Measurements from ENCODE around the gene TMEM74B.

TMEM74B gene

DNA sequence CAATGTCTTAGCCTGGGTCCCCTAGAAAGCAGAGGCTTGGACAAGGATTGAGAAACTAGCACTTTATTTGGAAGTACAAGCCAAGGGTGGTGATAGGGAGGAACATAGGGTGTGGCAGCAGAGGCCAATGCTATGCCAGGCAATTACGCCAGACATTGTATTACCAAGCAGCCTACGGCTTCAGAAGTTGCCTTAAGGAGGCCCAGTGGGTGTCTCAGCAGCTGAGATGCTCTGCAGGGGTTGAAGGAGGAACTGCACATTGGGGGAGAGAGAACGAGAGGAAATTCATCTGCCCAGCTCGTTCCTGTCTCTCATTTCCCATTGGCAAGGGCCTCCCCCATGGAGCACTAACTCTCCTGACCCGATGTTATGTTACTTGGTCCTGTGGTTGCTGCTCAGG is 19.3 kb upstream of the TMEM74B start:
- no peaks in the 10 kb centered on the region for H3K36me3 ChIP-seq (ENCODE audit: control insufficient read depth in 4 of 4, insufficient read depth in 4 of 4, low read length in 3 of 4)
- H3K27ac ChIP-seq (ENCODE audit: insufficient read depth in 1 of 2, low read depth in 1 of 2, low read length in 2 of 2, poor library complexity in 1 of 2, severe bottlenecking in 2 of 2): no peak overlapping the region
- peaks cover 0 to 3% (median 0%) of the 10 kb centered on the region in 5 experiments for H3K27me3 ChIP-seq (replicated peaks in 2 of 5; ENCODE audit: control insufficient read depth in 4 of 5, insufficient read depth in 5 of 5, low read length in 4 of 5)
- H3K4me3 ChIP-seq (ENCODE audit: control insufficient read depth in 1 of 7, extremely low read depth in 1 of 7, insufficient read depth in 4 of 7, low read depth in 2 of 7, low read length in 6 of 7): no peak overlapping the region
- H3K4me1 ChIP-seq (ENCODE audit: control extremely low read depth in 1 of 4, control insufficient read depth in 4 of 4, insufficient read depth in 4 of 4, low read length in 3 of 4): peaks cover 0 to 14% (median 10%) of the 10 kb centered on the region in 4 experiments
- no peaks in the 10 kb centered on the region for H3K9me3 ChIP-seq (ENCODE audit: control extremely low read depth in 1 of 5, control insufficient read depth in 4 of 5, insufficient read depth in 2 of 5, low read depth in 1 of 5, low read length in 4 of 5)
- DNase-seq: peak in 2 of 3 donors; percentile 43 to 46
- WGBS (ENCODE audit: insufficient coverage): 32% methylated on average over 4 of the region's 5 CpGs
- ChIA-PET CTCF (interaction anchor here (1.4 kb wide), 1 partner anchor 14 kb away, joined by 4 read pairs; no protein-coding TSS in a partner anchor), POLR2A (no interaction called here)

GRCh38 chr20:1203630-1204029 is 18.8 kb upstream of the TMEM74B start:
- H3K27me3 ChIP-seq (replicated peaks in 2 of 5; ENCODE audit: control insufficient read depth in 4 of 5, insufficient read depth in 5 of 5, low read length in 4 of 5): peaks cover 0 to 3% (median 0%) of the 10 kb centered on the region in 5 experiments
- H3K9me3 ChIP-seq (ENCODE audit: control extremely low read depth in 1 of 5, control insufficient read depth in 4 of 5, insufficient read depth in 2 of 5, low read depth in 1 of 5, low read length in 4 of 5): no peaks in the 10 kb centered on the region
- WGBS (ENCODE audit: insufficient coverage): 100% methylated on average over 3 of the region's 5 CpGs
- POLR2A ChIA-PET: no interaction called here
- no peak for DNase-seq
- H3K4me1 ChIP-seq (ENCODE audit: control extremely low read depth in 1 of 4, control insufficient read depth in 4 of 4, insufficient read depth in 4 of 4, low read length in 3 of 4): peaks cover 0 to 14% (median 10%) of the 10 kb centered on the region in 4 experiments
- no peak overlapping the region for H3K4me3 ChIP-seq (ENCODE audit: control insufficient read depth in 1 of 7, extremely low read depth in 1 of 7, insufficient read depth in 4 of 7, low read depth in 2 of 7, low read length in 6 of 7)
- no peaks in the 10 kb centered on the region for H3K36me3 ChIP-seq (ENCODE audit: control insufficient read depth in 4 of 4, insufficient read depth in 4 of 4, low read length in 3 of 4)
- H3K27ac ChIP-seq (ENCODE audit: insufficient read depth in 1 of 2, low read depth in 1 of 2, low read length in 2 of 2, poor library complexity in 1 of 2, severe bottlenecking in 2 of 2): no peak overlapping the region
- CTCF ChIA-PET: interaction anchor here (1.4 kb wide), 1 partner anchor 14 kb away, joined by 4 read pairs; no protein-coding TSS in a partner anchor

DNA sequence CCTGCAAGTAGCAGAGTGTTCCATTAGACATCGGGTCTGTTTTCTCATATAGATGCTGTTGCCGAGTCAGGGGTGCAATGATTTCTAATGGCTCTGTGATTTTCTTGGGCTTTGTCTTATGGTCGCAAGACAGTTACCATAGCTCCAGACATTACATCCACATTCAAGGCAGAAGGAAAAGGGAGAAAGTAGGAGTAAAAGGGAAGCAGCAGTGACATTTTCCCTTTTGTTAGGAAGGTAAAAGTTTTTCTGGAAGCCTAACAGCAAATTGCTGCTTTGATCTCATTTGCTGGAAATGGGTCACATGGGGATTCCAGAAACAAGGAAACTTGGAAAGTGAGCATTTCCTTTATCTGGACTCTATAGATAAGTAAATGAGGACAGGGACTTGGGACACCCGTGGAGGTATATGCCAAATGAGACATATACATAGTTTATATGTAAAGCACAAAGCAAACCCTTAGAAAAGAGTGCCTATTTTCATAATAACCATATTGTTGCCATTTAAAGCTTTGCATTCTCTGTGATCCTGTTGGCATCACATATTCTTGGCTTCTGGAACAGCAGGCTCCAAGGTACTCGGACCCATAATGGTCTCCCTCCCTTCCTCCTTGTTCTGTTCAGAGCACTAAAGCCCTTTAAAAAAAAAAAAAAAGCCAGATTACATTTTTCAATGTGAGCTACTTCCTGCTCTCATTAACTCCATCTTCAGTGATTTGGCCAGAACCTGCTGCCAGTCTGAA is 18.2 kb upstream of the TMEM74B start, which contains the start of gene C20orf202:
Gene C20orf202, plus strand, starts transcription at position 693 of the 743 bp plus-strand sequence. CDS start 132 bp downstream, outside the sequence.
- 100% methylated on average over 2 of the region's 5 CpGs for WGBS (ENCODE audit: insufficient coverage)
- ChIA-PET CTCF (no interaction called here), POLR2A (no interaction called here)
- H3K27ac ChIP-seq (ENCODE audit: insufficient read depth in 1 of 2, low read depth in 1 of 2, low read length in 2 of 2, poor library complexity in 1 of 2, severe bottlenecking in 2 of 2): no peak within 1 kb of the TSS
- peaks cover 0 to 3% (median 0%) of the 10 kb centered on the region in 5 experiments for H3K27me3 ChIP-seq (replicated peaks in 2 of 5; ENCODE audit: control insufficient read depth in 4 of 5, insufficient read depth in 5 of 5, low read length in 4 of 5)
- no peaks in the 10 kb centered on the region for H3K36me3 ChIP-seq (ENCODE audit: control insufficient read depth in 4 of 4, insufficient read depth in 4 of 4, low read length in 3 of 4)
- no peak within 1 kb of the TSS for H3K4me3 ChIP-seq (ENCODE audit: control insufficient read depth in 1 of 7, extremely low read depth in 1 of 7, insufficient read depth in 4 of 7, low read depth in 2 of 7, low read length in 6 of 7)
- no peaks in the 10 kb centered on the region for H3K9me3 ChIP-seq (ENCODE audit: control extremely low read depth in 1 of 5, control insufficient read depth in 4 of 5, insufficient read depth in 2 of 5, low read depth in 1 of 5, low read length in 4 of 5)
- no peak for DNase-seq
- H3K4me1 ChIP-seq (ENCODE audit: control extremely low read depth in 1 of 4, control insufficient read depth in 4 of 4, insufficient read depth in 4 of 4, low read length in 3 of 4): peaks cover 0 to 14% (median 10%) of the 10 kb centered on the region in 4 experiments

DNA sequence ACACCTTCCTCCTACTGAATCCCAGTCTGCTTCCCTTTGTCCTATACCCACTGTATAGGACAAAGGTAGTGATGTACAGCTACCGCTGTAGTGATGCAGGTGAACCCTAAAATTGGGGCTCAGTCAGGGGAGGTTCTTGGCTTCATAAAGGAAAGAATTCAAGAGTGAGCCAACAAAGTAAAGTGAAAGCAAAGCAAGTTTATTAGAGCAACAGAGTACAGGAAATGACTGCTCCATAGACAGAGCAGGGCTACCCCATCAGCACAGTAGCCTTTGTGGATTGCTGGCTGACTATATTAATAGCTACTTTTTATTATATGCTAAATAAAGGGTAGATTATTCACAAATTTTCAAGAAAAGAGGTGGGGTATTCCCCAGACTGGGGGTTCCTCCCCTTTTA is 15.2 kb upstream of the TMEM74B start:
- no peak for DNase-seq
- no peaks in the 10 kb centered on the region for H3K36me3 ChIP-seq (ENCODE audit: control insufficient read depth in 4 of 4, insufficient read depth in 4 of 4, low read length in 3 of 4)
- no peaks in the 10 kb centered on the region for H3K27me3 ChIP-seq (replicated peaks in 2 of 5; ENCODE audit: control insufficient read depth in 4 of 5, insufficient read depth in 5 of 5, low read length in 4 of 5)
- H3K9me3 ChIP-seq (ENCODE audit: control extremely low read depth in 1 of 5, control insufficient read depth in 4 of 5, insufficient read depth in 2 of 5, low read depth in 1 of 5, low read length in 4 of 5): no peaks in the 10 kb centered on the region
- ChIA-PET POLR2A (no interaction called here), CTCF (interaction anchor here (1.0 kb wide), 1 partner anchor 16 kb away, joined by 3 read pairs; no protein-coding TSS in a partner anchor)
- H3K27ac ChIP-seq (ENCODE audit: insufficient read depth in 1 of 2, low read depth in 1 of 2, low read length in 2 of 2, poor library complexity in 1 of 2, severe bottlenecking in 2 of 2): no peak overlapping the region
- WGBS (ENCODE audit: insufficient coverage): 100% methylated on average over 1 of the region's 1 CpG
- peaks cover 0 to 14% (median 10%) of the 10 kb centered on the region in 4 experiments for H3K4me1 ChIP-seq (ENCODE audit: control extremely low read depth in 1 of 4, control insufficient read depth in 4 of 4, insufficient read depth in 4 of 4, low read length in 3 of 4)
- no peak overlapping the region for H3K4me3 ChIP-seq (ENCODE audit: control insufficient read depth in 1 of 7, extremely low read depth in 1 of 7, insufficient read depth in 4 of 7, low read depth in 2 of 7, low read length in 6 of 7)

DNA sequence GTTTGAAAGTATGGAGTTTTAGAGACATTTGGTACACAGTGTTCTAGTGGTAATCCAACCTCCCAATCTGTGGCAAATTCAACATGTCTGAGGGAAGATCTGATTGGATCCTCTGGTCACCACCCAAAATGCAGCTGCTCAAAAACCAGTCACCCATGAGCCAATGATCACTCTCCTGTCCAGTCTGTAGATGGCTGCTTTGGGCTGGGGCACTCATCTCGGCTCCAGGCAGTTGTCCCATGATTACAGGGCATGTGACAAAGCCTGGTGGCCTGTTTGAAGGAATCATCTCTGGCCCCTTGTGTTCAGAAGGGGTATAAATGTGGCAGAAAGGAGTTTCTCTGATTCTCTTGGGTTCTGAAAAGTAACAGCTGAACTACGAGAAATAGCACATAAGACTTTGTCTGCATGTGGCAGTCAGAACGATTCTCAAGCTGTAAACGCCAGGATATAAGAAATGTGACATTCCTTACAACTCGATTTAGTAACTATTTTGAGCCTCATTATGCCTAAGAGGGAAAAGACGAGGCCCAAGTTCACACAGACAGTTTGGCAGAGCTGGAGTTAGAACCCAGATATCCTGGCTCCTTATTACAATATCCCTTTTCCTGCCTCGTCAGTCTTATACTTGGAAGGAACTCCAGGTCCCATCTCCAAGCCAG is 14.6 kb upstream of the TMEM74B start:
- no peak overlapping the region for H3K4me3 ChIP-seq (ENCODE audit: control insufficient read depth in 1 of 7, extremely low read depth in 1 of 7, insufficient read depth in 4 of 7, low read depth in 2 of 7, low read length in 6 of 7)
- POLR2A ChIA-PET: no interaction called here
- WGBS (ENCODE audit: insufficient coverage): 95% methylated on average over 7 of the region's 7 CpGs

GRCh38 chr20:1198751-1199150 is 14.0 kb upstream of the TMEM74B start:
- Histone ChIP-seq H3K9me3 (ENCODE audit: control extremely low read depth in 1 of 5, control insufficient read depth in 4 of 5, insufficient read depth in 2 of 5, low read depth in 1 of 5, low read length in 4 of 5) (no peaks in the 10 kb centered on the region), H3K4me3 (ENCODE audit: control insufficient read depth in 1 of 7, extremely low read depth in 1 of 7, insufficient read depth in 4 of 7, low read depth in 2 of 7, low read length in 6 of 7) (no peak overlapping the region), H3K27me3 (replicated peaks in 2 of 5; ENCODE audit: control insufficient read depth in 4 of 5, insufficient read depth in 5 of 5, low read length in 4 of 5) (peaks cover 0 to under 1% (median 0%) of the 10 kb centered on the region in 5 experiments), H3K27ac (ENCODE audit: insufficient read depth in 1 of 2, low read depth in 1 of 2, low read length in 2 of 2, poor library complexity in 1 of 2, severe bottlenecking in 2 of 2) (no peak overlapping the region), H3K4me1 (ENCODE audit: control extremely low read depth in 1 of 4, control insufficient read depth in 4 of 4, insufficient read depth in 4 of 4, low read length in 3 of 4) (peaks cover 0 to 4% (median 1%) of the 10 kb centered on the region in 4 experiments), H3K36me3 (ENCODE audit: control insufficient read depth in 4 of 4, insufficient read depth in 4 of 4, low read length in 3 of 4) (no peaks in the 10 kb centered on the region)
- POLR2A ChIA-PET: no interaction called here
- CTCF ChIA-PET: interaction anchor here (1.0 to 1.2 kb wide), 2 partner anchors 9 to 15 kb away, joined by 3 to 4 read pairs; no protein-coding TSS in a partner anchor
- no peak for DNase-seq
- 97% methylated on average over 5 of the region's 5 CpGs for WGBS (ENCODE audit: insufficient coverage)

More for the DNA sequence above, 14.6 kb upstream of the TMEM74B start:
- CTCF ChIA-PET: interaction anchor here (1.0 to 1.2 kb wide), 2 partner anchors 8 to 15 kb away, joined by 3 to 4 read pairs; no protein-coding TSS in a partner anchor
- Histone ChIP-seq H3K9me3 (ENCODE audit: control extremely low read depth in 1 of 5, control insufficient read depth in 4 of 5, insufficient read depth in 2 of 5, low read depth in 1 of 5, low read length in 4 of 5) (no peaks in the 10 kb centered on the region), H3K36me3 (ENCODE audit: control insufficient read depth in 4 of 4, insufficient read depth in 4 of 4, low read length in 3 of 4) (no peaks in the 10 kb centered on the region), H3K4me1 (ENCODE audit: control extremely low read depth in 1 of 4, control insufficient read depth in 4 of 4, insufficient read depth in 4 of 4, low read length in 3 of 4) (peaks cover 0 to 10% (median 6%) of the 10 kb centered on the region in 4 experiments), H3K27me3 (replicated peaks in 2 of 5; ENCODE audit: control insufficient read depth in 4 of 5, insufficient read depth in 5 of 5, low read length in 4 of 5) (no peaks in the 10 kb centered on the region), H3K27ac (ENCODE audit: insufficient read depth in 1 of 2, low read depth in 1 of 2, low read length in 2 of 2, poor library complexity in 1 of 2, severe bottlenecking in 2 of 2) (no peak overlapping the region)
- no peak for DNase-seq

DNA sequence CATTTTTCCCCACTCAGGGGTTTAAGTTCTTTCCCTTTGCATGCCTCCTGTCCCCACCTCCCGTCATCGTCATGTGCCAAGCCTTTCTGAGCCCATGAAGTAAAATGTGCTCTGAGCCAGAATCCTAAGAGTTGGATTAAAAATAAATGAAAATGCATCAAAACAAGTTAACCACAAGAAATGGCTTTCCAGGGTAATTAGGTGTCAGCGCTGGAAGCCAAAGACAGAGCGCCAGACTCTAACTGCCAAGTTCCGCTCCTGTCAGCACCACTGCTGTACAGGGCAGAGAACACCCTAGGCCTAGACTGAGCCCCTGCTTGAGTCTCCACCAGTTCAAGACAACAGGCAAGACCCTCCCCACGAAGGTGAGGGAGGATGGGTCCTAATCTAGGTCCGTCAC is 13.0 kb upstream of the TMEM74B start:
- Histone ChIP-seq H3K4me3 (ENCODE audit: control insufficient read depth in 1 of 7, extremely low read depth in 1 of 7, insufficient read depth in 4 of 7, low read depth in 2 of 7, low read length in 6 of 7) (no peak overlapping the region), H3K4me1 (ENCODE audit: control extremely low read depth in 1 of 4, control insufficient read depth in 4 of 4, insufficient read depth in 4 of 4, low read length in 3 of 4) (peaks cover 0 to 2% (median 0%) of the 10 kb centered on the region in 4 experiments), H3K9me3 (ENCODE audit: control extremely low read depth in 1 of 5, control insufficient read depth in 4 of 5, insufficient read depth in 2 of 5, low read depth in 1 of 5, low read length in 4 of 5) (no peaks in the 10 kb centered on the region), H3K27me3 (replicated peaks in 2 of 5; ENCODE audit: control insufficient read depth in 4 of 5, insufficient read depth in 5 of 5, low read length in 4 of 5) (peaks cover 0 to 2% (median 0%) of the 10 kb centered on the region in 5 experiments), H3K27ac (ENCODE audit: insufficient read depth in 1 of 2, low read depth in 1 of 2, low read length in 2 of 2, poor library complexity in 1 of 2, severe bottlenecking in 2 of 2) (no peak overlapping the region), H3K36me3 (ENCODE audit: control insufficient read depth in 4 of 4, insufficient read depth in 4 of 4, low read length in 3 of 4) (no peaks in the 10 kb centered on the region)
- 84% methylated on average over 5 of the region's 7 CpGs for WGBS (ENCODE audit: insufficient coverage)
- CTCF ChIA-PET: no interaction called here
- POLR2A ChIA-PET: no interaction called here
- DNase-seq: no peak
